PC-9 (cell line): Measurements from ENCODE around the gene DUOXA2. TPM values are rescaled to one million over a fixed set of nuclear protein-coding genes. Genes with fewer than 3 reads are reported as not detected.

Experiments
- BruUV-seq: library from RNA; stranded (reverse); fragments of 400-500 nt; replicated peaks from 2 replicates; lab custom pipeline; 2021; lab: Mats Ljungman, UMichigan
- CTCF ChIA-PET: fragments of 300-600 bp; sonication (Branson Sonifier 250); formaldehyde crosslinking; loops from one replicate; lab custom pipeline; 2022; ENCODE audit warnings: antibody characterized with exemption; lab: Charles Lee
- POLR2A ChIA-PET: fragments of 300-600 bp; sonication (Branson Sonifier 250); formaldehyde crosslinking; loops from one replicate; lab custom pipeline; 2022; ENCODE audit warnings: antibody characterized with exemption; ENCODE audit not compliant: unreplicated experiment; lab: Charles Lee
- DNase-seq, 2 experiments: peaks; one replicate each; pipeline versions ENCODE4 v3.0.0 to v3.0.0-alpha.2; 2015 to 2022; ENCODE audit warnings: mixed read lengths in 1 of 2
- H2AFZ ChIP-seq: fragments of 200-600 bp; sonication (generic); 2 replicates; pipeline ENCODE4 v1.8.1; 2017; ENCODE audit warnings: antibody characterized with exemption
- H3F3A ChIP-seq: fragments of 200-600 bp; sonication (generic); 2 replicates; pipeline ENCODE4 v1.8.1; 2017; ENCODE audit warnings: antibody characterized with exemption, mild to moderate bottlenecking, low read depth; ENCODE audit not compliant: insufficient read depth
- H3K27ac ChIP-seq: fragments of 200-600 bp; sonication (generic); 2 replicates; pipeline ENCODE4 v1.6.1; 2016; ENCODE audit warnings: mixed run types
- H3K27me3 ChIP-seq: fragments of 200-600 bp; sonication (generic); 2 replicates; pipeline ENCODE4 v1.6.1; 2016; ENCODE audit warnings: low read depth, mixed run types; ENCODE audit not compliant: insufficient read depth
- H3K36me3 ChIP-seq: fragments of 200-600 bp; sonication (generic); 2 replicates; pipeline ENCODE4 v1.6.1; 2016; ENCODE audit warnings: low read depth, mixed run types
- H3K4me1 ChIP-seq: fragments of 200-600 bp; sonication (generic); replicated peaks from 2 replicates; pipeline ENCODE4 v1.6.1; 2016; ENCODE audit warnings: mixed run types; ENCODE audit not compliant: insufficient read depth
- H3K4me2 ChIP-seq: fragments of 200-600 bp; sonication (generic); 2 replicates; pipeline ENCODE4 v1.6.1; 2017; ENCODE audit warnings: mixed run types
- H3K4me3 ChIP-seq: fragments of 200-600 bp; sonication (generic); 2 replicates; pipeline ENCODE4 v1.6.1; 2016; ENCODE audit warnings: mixed run types
- H3K79me2 ChIP-seq: fragments of 200-600 bp; sonication (generic); 2 replicates; pipeline ENCODE4 v1.6.1; 2017; ENCODE audit warnings: low read depth, mixed run types
- H3K9me2 ChIP-seq: fragments of 200-600 bp; sonication (generic); 2 replicates; pipeline ENCODE4 v1.8.1; 2017; ENCODE audit warnings: mild to moderate bottlenecking; ENCODE audit not compliant: insufficient read depth
- H3K9me3 ChIP-seq: fragments of 200-600 bp; sonication (generic); 2 replicates; pipeline ENCODE4 v1.8.1; 2016; ENCODE audit warnings: low read depth; ENCODE audit not compliant: insufficient read depth
- H4K20me1 ChIP-seq: fragments of 200-600 bp; sonication (generic); 2 replicates; pipeline ENCODE4 v1.8.1; 2017; ENCODE audit not compliant: insufficient read depth
- CTCF ChIP-seq: fragments of 200-600 bp; sonication (generic); conservative IDR thresholded peaks from 2 replicates; pipeline ENCODE4 v1.6.1; 2017; ENCODE audit warnings: mixed run types, antibody characterized with exemption, mild to moderate bottlenecking, moderate library complexity
- EZH2 ChIP-seq: fragments of 200-600 bp; sonication (generic); IDR thresholded peaks from 2 replicates; pipeline ENCODE4 v1.8.0; 2017; ENCODE audit warnings: antibody characterized with exemption, low read depth
- intact Hi-C: fragments of 100-400 bp; cut with micrococcal nuclease; formaldehyde crosslinking; loops from one replicate; pipeline ENCODE4 v1.10.0; 2022; ENCODE audit not compliant: unreplicated experiment
- total RNA-seq: library from RNA; stranded (reverse); gene quantifications from 2 replicates; pipeline ENCODE4 v1.2.3, GENCODE V29; 2021

DUOXA2 gene
- total RNA-seq, 1 experiment from 2014 or later, result not detected

DNA sequence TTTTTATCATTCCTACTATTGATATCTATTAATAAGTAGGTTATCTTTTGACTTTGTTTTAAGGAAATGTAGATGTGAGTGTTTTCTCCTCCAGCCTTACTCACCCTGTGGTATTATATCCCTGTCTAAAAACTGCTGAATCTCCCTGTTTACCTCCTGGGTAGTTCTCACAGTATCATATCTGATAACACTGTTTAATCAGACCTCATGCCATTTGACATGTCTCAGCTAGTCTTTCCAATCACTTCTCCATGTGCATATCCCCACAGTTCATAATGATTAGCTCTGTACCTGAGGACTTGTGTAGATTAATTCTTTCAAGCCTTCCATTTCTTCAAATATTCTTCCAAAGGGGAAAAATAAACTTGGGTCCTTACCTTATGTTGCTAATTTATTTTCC lies 30.9 kb upstream of the DUOXA2 start:
- no peak overlapping the region for H2AFZ ChIP-seq
- no TSS peak for BruUV-seq
- H3K36me3 ChIP-seq, result no peaks in the 10 kb centered on the region
- H3K4me2 ChIP-seq, result no peak overlapping the region
- POLR2A ChIA-PET, result no interaction called here
- H4K20me1 ChIP-seq, result no peaks in the 10 kb centered on the region
- H3F3A ChIP-seq, result no peaks in the 10 kb centered on the region
- CTCF ChIA-PET, result no interaction called here
- TF ChIP-seq EZH2, result no peak
- TF ChIP-seq CTCF, result no peak
- no peak overlapping the region for H3K27ac ChIP-seq
- no peak overlapping the region for H3K4me3 ChIP-seq
- H3K9me2 ChIP-seq, result no peaks in the 10 kb centered on the region
- H3K9me3 ChIP-seq, result no peaks in the 10 kb centered on the region
- no peaks in the 10 kb centered on the region; the same call in 1 of the 2 replicates for H3K27me3 ChIP-seq
- H3K79me2 ChIP-seq, result no peaks in the 10 kb centered on the region
- no peak for DNase-seq
- intact Hi-C loops, result no loop called here
- H3K4me1 ChIP-seq, result no peaks in the 10 kb centered on the region

DNA sequence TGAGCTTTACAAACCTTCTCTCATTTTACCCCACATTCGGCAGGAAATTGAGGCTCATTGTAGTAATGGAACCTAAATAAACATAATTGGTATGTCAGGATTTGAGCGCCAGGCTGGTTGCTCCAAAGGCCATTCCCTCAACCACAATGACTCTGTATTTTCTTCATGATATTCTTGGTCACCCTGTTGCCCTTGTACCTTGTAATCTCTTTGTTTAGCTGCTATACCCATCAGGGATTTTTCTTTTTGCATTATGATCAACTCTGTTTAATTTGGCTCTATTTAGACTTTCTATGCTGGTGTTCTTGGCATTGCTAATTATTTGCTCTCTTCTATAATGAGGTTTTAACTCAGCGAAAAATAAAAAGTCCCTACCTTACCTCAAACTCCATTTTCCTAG lies 30.0 kb upstream of the DUOXA2 start:
- H3K9me2 ChIP-seq, result no peaks in the 10 kb centered on the region
- BruUV-seq, result no TSS peak
- no peaks in the 10 kb centered on the region for H3K36me3 ChIP-seq
- H3K4me1 ChIP-seq, result no peaks in the 10 kb centered on the region
- TF ChIP-seq CTCF, result no peak
- no peak for TF ChIP-seq EZH2
- intact Hi-C loops, result no loop called here
- no peak for DNase-seq
- H3K4me3 ChIP-seq, result no peak overlapping the region
- no peaks in the 10 kb centered on the region for H3F3A ChIP-seq
- ChIA-PET CTCF (no interaction called here), POLR2A (interaction anchor here (0.5 to 0.7 kb wide), 2 partner anchors 154 to 364 kb away, joined by 3 to 4 read pairs; no protein-coding TSS in a partner anchor)
- H2AFZ ChIP-seq, result no peak overlapping the region
- no peaks in the 10 kb centered on the region for H3K79me2 ChIP-seq
- no peaks in the 10 kb centered on the region for H4K20me1 ChIP-seq
- H3K27me3 ChIP-seq, result no peaks in the 10 kb centered on the region; the same call in 1 of the 2 replicates
- H3K27ac ChIP-seq, result no peak overlapping the region
- H3K9me3 ChIP-seq, result no peaks in the 10 kb centered on the region
- no peak overlapping the region for H3K4me2 ChIP-seq

DNA sequence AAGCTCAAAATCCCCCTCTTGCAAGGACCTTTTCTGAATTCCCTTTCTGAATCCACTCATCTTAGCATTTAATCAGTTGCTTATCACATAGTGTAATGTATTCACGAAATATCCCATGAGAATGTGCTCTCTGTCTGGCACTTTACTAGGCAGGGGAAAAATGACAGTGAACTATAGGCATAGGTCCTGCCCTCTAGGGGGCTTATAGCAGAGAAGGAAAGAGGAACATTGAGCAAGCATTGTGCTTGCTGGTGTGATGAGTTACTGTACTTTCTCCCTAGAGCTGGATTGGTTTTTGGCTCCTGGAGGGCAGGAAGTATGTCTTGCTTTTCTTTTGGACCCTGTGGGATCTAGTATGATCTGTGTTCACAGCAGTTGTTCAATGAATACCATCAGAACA lies 26.6 kb upstream of the DUOXA2 start:
- no peak overlapping the region for H3K4me3 ChIP-seq
- H3K9me3 ChIP-seq, result no peaks in the 10 kb centered on the region
- no peaks in the 10 kb centered on the region for H3K79me2 ChIP-seq
- H3K27ac ChIP-seq, result no peak overlapping the region
- H3K4me2 ChIP-seq, result no peak overlapping the region
- TF ChIP-seq EZH2 (no peak), CTCF (no peak)
- H3F3A ChIP-seq, result no peaks in the 10 kb centered on the region
- ChIA-PET POLR2A (no interaction called here), CTCF (no interaction called here)
- BruUV-seq, result no TSS peak
- intact Hi-C loops, result no loop called here
- peaks cover 3% of the 10 kb centered on the region; the same call in 1 of the 2 replicates for H3K27me3 ChIP-seq
- no peaks in the 10 kb centered on the region for H3K4me1 ChIP-seq
- H2AFZ ChIP-seq, result no peak overlapping the region
- no peaks in the 10 kb centered on the region for H4K20me1 ChIP-seq
- no peak for DNase-seq
- H3K9me2 ChIP-seq, result no peaks in the 10 kb centered on the region
- no peaks in the 10 kb centered on the region for H3K36me3 ChIP-seq
